ENCODE data around the gene MYH10. TPM values are rescaled to one million over a fixed set of nuclear protein-coding genes. Genes with fewer than 3 reads are reported as not detected.

Gene MYH10
- total RNA-seq, 1 donor from 2014 or later, result 274 TPM

DNA sequence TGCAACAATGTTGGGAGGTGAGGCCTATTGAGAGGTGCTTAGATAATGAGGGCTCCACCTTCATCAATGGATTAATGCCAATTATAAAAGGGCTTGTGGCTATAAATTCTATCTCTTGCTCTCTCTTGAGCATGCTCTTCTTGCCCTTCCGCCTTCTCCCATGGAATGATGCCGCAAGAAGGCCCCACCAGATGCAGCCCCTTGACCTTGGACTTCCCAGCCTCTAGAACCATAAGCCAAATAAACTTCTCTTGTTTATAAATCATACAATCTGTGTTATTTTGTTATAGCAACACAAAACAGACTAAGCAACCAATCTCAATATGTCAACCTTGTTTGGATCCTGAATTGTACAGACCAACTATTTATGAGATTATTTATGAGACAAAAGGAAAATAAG, 20.0 kb downstream of the MYH10 start:
- no peak for DNase-seq (ENCODE audit: low read depth in 2 of 2)

DNA sequence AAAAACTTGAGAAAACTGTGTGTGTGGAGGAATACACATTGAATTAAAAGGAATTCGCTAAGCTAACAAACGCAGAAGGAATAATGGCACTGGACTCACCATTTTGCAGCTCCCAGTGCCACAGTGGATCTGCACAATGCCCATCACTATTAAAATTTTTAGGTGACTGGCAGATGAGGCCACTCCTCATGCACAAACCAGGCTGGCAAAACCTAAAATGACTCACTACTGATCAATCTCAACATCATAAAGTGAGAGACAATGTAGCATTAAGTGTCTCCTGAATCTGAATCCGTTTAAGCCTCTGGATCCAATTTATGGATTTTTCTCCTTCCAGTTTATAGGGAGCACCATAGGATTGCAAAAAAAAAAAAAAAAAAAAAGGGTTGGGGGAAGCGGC, 20.6 kb downstream of the MYH10 start:
- no peak for DNase-seq (ENCODE audit: low read depth in 2 of 2)

DNA sequence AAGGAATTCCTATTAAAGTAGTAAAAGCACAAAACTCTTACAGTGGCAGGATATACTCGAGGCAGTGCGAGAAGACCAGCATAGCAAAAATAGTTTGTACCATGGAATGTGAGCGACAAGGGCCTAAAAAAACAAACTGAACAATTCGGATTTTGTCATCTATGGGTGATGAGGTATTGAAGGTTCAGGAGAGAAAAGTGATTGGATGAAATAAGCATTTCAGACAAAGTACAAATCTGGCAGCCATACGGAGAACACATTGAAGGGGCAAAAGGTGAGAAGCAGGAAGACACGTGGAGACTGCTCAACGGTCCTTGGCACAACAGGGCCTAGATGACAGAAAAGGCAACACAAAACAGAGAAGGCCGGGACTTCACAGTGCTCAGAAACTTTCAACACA, 22.5 kb downstream of the MYH10 start:
- peak; percentile 78 to 84 for DNase-seq (ENCODE audit: low read depth in 2 of 2)

DNA sequence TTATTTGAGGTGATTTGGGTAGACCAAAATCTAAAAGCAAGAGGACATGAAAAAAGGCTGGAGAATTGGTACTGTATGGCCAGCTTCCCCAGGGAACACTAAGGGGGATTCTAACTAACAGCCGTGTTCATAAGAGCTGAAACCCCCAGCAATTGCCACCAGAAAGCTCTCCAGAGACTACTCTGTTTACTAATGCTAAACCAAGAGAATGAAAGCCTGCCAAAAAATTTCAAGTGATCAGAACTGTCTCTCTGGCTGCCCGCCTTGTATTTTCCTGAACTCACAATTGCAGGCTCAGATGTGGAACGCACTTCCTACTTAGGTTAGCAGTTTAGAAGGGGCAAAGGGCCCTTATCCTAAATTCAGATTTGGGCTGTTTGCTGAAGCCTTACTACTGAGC, 24.1 kb downstream of the MYH10 start:
- DNase-seq (ENCODE audit: low read depth in 2 of 2), result peak in 1 of 2 donors; percentile 11

DNA sequence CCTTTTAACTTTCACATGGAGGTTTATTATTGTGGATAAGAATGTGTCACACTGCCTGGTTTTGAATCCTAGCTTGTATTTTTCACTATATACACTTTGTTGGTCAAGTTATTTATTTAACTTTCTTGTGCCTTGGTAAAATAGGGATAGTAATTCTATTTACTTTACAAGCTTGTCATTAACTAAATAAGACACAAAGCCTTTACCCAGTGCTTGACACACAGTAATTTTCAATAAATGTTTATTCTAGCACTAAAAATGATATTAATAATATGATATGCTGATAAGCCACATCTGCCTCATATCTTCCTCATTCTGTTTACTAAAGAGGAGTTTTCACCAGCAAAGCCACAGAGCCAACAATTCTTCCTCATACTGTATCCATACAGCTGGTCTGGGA, 27.8 kb downstream of the MYH10 start:
- no peak for DNase-seq (ENCODE audit: low read depth in 2 of 2)

DNA sequence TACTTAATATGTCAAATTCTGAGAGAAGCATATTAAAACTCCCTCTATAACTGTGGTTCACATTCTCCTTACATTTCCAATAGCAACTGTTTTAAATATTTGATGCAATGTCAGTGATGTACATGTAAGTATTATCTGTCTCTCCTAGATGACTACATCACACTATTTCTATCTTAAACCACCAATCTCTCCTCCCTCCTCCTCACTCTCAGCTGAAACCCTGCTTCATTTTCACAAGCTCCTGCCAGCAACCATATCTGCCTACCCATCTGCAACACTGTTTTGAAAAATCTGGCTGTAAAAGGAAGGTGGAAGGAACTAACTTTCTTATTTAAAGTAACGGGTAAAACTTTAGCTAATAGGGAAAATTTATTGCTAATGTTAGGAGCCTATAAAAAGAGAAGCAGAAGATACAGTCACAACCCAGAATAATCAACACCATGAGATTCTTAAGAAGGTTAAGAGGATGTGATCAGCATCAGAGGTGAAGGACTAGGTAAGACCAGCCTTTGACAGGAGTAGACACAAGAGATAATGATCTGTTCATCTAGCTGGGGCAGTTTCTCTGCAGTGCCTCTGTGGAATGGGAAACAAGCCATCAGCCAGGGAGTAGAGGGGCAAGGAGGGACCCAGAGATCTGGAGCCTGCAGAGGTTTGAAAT, 31.0 kb downstream of the MYH10 start:
- DNase-seq (ENCODE audit: low read depth in 2 of 2), result no peak

DNA sequence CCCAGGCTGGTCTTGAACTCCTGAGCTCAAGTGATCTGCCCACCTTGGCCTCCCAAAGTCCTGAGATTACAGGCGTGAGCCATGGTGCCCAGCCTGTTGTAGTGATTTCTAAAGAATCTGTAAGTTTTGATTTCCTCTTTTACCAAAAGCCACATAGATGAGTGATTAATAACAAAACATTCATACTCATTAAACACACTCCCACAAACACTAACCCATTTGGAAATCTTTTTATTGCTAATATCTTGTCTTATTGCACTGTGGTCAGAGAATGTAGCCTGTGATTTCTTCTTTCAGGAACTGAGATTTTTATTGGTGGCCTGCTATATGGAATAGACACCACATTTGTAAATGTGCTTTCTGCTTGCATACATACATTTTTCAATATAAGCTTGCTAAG, 31.6 kb downstream of the MYH10 start:
- no peak for DNase-seq (ENCODE audit: low read depth in 2 of 2)

DNA sequence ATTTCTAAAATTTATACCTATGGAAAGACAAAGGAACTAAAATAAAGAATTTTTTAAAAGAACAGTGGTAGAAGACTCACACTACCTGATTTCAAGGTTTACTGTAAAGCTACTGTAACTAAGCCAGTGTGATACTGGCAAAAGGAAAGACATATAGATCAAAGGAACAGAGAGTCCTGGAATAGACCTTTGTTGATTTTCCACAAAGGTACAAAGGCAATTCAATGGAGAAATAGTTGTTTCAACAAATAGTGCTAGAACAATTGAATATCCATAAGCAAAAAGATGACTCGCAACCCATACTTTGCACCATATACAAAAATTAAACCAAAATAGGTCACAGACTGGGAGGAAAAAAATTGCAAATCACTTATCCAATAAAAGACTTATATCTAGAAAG, 36.7 kb downstream of the MYH10 start:
- DNase-seq (ENCODE audit: low read depth in 2 of 2), result no peak

DNA sequence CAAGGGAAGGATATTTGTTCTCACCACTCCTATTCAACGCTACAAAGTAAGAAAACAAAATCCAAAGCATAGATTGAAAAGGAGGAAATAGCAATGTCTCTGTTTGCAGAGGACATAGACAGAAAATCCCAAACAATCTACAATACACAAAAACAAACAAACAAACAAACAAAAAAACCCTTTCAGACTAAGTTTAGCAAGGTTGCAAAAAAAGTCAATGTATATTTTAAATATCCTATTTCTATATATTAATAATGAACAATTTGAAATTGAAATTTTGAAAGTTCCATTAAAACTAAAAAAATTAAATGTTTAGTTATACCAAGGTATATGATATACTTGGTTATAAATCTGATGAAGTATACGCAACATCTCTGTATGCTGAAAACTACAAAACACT, 37.2 kb downstream of the MYH10 start:
- no peak for DNase-seq (ENCODE audit: low read depth in 2 of 2)

DNA sequence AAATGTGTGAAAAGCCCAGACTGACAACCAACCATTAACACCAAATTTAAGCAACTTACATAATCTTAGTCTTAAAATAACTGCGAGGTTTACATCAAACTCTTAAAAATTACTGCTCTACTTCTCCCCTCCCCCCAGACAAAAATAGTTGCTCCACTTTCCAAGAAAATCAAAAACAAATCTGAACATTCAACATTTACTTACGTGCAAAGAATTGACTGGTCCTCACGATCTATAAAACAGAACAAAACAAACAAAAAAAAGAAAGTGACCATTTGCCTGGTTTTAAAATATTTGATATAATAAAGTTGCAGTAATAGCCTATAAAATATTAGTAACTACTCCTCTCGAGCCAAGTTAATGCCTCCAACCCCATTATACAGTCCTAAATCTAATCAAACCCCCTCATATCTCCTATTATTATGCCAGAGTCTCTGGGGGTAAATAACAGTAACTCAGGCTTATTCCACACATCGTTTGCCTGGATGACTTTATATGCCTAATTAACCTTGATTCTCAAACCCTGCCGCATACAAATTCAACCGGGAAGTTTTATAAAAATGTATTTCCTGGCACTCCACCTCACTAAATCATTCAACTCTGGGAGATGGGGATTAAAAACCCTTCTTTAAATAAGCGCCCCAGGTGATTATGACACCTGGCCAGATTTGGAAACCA, 41.5 kb downstream of the MYH10 start:
- no peak for DNase-seq (ENCODE audit: low read depth in 2 of 2)

DNA sequence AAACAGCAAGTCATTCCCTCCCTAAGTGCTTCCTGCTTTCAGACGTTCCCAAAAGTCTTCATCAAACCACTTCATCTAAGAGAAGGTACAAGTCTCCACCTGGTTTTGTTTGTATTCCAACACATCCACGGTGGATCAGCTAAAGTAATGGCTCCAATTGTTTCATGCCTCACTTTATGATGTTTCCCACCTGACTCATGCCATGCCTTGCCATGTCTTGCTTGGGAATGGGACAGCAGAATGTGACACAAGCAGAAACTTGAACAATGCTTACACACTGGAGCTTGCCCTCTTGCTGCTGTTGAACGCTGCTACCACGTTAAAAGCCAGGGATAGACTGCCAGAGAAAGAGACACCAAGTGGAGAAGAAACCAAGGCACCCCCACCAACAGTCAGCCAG, 43.8 kb downstream of the MYH10 start:
- no peak for DNase-seq (ENCODE audit: low read depth in 2 of 2)

DNA sequence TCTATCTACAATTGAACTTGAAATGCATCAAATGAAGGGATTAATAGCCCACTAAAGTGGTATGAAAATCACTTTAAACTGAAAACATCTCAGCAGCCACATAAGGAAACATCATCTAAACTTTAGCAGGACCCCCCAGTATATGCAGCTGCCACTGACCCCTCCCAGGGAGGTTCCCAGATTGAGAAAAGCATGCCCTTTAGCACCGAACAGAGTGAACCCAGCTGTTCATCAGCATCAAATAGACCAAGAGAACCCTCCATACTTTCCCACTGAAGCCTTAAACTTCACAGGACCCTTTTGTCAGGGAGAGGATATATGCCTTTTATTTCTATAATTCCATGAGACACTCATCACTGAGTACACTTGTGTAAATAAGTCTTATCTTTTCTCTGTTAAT, 44.6 kb downstream of the MYH10 start:
- no peak for DNase-seq (ENCODE audit: low read depth in 2 of 2)

DNA sequence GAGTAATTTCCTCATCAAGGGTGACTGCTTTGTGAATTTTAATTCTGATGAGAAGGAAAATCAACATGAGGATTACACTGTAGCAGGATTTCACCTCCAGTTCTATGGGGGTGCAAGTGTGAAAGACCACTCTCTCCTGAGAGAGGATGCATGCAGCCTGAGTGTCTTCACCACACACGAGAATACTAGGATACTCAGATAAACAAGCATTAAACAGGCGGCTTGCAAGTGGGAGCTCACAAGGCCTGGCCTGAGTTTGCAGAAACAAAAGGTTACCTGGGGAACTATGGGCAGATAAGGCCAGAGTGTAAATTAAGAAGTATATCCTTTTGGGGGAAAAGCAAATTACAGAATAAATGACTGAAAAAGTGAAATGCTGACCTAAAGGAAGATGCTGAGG, 46.6 kb downstream of the MYH10 start:
- no peak for DNase-seq (ENCODE audit: low read depth in 2 of 2)

DNA sequence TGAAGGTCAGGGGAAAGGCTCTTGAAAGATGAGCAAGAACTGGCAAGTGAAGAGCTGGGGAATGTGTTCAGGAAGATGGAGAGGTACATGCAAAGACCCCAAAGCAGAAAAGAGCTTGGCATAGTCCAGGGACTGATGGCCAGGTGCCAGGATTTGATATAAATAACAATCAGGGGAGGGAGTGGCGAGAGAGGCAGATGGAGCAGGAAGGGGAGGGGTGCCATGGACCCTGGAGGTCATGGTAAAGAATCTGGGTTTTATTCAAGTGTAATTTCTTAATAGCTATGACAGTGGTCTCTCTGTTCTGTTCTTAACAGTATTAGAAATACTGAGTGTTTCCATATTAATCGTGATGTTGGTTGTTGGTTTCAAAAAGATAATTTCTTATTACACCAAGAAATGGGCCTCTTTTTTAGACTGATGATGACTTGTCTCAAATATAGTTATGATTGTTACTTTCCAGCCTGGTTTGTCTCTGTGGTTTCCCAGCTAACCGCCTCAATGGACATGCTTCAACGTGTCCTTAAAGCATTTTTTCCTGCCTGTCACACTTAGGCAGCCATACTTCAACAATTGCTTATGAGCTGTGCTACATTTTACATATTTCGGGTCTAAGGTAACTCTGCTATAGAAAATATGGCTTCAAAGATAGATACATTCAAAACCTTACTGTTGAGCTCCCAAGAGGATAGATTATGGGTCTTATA, 49.4 kb downstream of the MYH10 start:
- DNase-seq (ENCODE audit: low read depth in 2 of 2), result no peak

DNA sequence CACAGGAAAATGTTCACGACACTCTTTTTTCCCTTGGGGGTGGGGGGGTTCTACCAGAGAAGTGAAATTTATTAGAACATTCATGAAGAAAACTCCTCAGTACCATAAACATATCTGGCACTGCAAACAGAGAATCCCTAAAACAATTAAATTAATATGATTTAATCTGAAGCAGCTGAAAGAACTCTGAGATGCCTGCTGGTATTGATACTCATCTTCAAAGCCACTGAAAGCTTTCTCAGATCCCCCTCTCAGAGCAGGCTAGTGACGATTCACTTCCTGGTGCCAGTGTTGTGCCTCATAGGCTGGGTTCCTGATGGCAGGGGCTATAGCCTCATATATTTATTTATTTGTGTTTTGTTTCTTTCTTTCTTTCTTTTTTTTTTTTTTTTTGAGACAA, 52.7 kb downstream of the MYH10 start:
- DNase-seq (ENCODE audit: low read depth in 2 of 2), result no peak

DNA sequence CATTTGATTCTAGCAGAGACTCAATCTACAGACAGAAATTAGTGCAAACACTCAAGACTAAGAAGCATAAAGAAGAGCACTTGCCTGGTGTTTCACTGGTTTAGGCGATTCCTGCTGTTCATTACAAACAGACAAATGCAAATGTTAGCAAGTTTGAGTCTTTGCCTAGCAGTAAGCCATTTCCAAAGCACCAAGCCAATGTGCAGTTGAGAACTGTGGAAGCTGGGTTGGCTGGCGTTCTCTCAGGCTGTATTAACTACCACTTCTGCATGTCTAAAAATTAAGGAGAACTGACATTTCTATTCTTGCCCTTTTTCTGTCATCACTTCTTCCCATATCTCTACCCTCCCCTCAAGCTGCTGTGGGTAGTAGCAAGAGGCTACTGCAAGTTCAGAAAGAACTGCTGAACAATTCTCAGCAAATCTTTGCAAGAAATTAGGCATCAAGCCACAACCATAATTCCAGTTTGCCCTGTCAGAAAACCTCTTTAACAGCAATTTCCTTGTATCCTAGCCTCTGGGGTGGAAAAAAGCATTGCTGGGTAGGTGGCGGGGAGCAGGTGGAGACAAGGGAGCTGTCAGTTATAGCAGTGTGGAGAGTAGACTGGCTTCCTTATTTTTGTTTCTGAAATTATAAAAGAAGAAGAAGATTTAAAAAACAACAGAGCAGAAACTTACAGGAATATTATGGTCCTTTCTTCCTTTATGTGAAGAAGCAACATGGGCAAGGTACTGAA, 53.8 kb downstream of the MYH10 start:
- DNase-seq (ENCODE audit: low read depth in 2 of 2), result no peak

DNA sequence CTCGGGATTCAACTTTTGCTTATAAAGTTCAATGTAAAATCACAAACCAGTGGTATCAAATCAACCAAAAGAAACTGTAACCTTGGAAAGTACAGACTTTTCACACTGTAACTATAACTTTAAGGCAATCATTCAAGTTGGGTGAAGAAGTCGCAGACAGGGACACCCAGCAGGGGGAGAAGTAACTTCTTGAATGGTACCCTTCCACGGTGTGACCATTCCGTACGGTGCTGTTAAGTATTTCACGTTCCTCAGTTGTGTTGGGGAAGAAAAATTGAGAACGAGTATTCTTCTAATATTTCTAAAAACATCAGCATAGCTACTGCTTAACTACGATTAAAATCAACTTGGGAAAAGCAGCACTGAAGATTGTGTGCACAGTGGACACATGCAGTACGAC, 55.8 kb downstream of the MYH10 start:
- peak in 1 of 2 donors; percentile 29 for DNase-seq (ENCODE audit: low read depth in 2 of 2)

DNA sequence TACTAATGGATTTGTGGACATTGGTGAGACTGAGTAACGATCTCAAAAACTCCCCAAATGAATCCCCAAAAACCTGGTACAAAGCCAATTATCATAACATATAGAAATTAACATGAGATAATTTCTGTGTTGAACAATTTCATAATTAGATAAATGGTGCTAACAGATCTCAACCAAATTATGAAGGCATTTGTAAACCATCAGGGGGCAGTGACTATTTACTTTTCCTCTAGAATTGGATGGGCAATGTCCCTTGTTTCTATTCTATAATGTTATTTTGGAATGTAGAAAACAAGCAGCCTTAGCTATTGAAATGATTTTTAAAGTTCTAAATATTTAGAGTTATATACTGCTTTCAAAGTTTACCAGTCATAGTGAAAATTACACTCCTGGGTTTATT, 57.8 kb downstream of the MYH10 start:
- DNase-seq (ENCODE audit: low read depth in 2 of 2), result peak; percentile 7 to 10

DNA sequence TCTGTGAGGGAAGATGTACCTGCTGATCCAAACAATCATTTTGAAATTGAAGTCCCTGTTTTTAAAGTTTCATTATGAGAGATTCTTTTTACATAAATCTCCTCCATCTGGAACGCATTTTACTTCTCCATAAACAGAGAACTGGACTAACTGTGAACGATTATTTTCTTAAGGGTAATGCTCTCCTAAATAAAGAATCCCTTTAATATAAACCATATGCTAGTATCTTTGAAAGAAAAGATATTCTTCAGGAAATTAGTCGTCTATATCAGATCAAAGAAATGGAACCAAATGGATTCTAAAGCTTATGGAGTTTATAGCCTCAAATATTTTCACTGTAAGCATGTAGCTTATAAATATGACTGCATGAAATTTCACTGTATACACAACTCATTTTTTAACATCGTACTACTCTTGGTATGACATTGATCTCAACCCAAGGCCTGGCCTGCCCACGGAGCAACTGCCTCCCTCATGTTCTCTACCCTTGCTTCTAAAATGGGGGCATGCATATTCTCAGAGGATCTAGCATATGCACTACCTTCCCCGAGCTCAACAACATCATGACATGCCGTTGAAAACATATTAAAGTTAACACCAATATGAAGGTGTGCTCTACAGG, 66.4 kb downstream of the MYH10 start:
- no peak for DNase-seq (ENCODE audit: low read depth in 2 of 2)

DNA sequence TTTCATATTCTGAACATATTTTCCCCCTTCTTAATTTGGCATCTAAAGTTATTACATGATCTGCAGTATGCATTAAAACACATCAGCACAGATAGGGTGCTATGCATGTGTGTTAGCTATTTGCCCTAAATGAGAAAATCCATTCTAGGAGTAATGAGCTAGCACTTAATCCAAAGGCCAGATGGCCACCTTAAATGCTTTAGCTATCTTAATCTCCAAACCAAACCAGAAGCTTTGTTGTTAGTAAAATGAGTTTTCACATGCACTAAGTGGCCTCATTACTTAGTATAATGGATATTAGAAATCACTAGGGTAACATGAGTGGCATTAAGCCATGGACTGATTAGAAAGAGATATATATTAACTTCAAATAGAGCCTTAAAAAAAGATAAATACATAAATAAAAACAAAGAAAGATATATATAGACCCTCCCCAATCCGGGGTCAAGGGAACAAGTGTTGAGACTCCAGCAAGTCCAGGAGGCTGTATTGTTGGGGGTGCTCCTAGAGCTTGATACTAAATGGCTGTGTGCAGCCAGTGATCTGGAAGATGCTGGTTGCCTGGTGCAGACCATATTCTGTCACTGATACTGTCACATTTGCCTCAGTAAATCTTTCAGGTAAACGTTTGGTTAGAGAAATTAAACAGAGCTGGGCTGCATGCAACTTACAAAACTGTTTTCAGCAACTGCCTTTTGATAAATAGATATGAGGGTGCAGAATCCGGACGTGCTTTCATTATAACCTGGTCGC, 67.3 kb downstream of the MYH10 start:
- DNase-seq (ENCODE audit: low read depth in 2 of 2), result no peak

DNA sequence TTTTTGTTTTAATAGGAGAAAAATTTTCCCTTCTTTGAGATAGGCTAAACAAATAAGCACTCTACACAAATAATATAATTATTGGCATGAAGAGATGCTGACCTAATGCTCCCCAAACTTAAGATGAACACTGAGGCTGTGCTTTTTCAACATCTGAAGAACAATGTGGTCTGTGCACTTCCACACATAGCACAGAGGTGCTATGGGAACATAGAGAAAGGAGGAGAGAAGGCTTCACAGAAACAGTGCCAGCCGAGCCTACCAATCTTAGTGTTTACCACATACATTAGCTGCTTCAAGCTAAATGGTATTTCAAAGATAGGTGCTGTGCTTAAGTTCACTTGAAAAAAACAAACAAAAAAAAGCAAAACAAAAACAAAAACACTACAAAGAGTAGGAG, 72.4 kb downstream of the MYH10 start:
- no peak for DNase-seq (ENCODE audit: low read depth in 2 of 2)
